Vagina (tissue), 2 donors: ENCODE results near the gene FHIT.

Source experiments
- POLR2A ChIP-seq, 2 donors: fragments of 450-650 bp; IDR thresholded peaks; one replicate each; pipeline ENCODE4 v1.6.1; 2017; ENCODE audit warnings: antibody characterized with exemption in 2 of 2, mild to moderate bottlenecking in 2 of 2, moderate library complexity in 2 of 2
- POLR2AphosphoS5 ChIP-seq, 2 donors: sonication (generic); formaldehyde crosslinking; IDR thresholded peaks; one replicate each; pipeline ENCODE4 v1.9.0; 2017; ENCODE audit warnings: antibody characterized with exemption in 2 of 2, mild to moderate bottlenecking in 2 of 2, low read depth in 1 of 2; ENCODE audit not compliant: insufficient read depth in 1 of 2
- TF ChIP-seq, protein P1 (sequence below), 3 experiments: fragments of 450-650 bp in 2 of 3; fragments of 200-600 bp in 1 of 3; sonication (generic) in 1 of 3; IDR thresholded peaks; one replicate each; pipeline ENCODE4 v1.5.1; 2017 to 2019; ENCODE audit warnings: antibody characterized with exemption in 3 of 3, mild to moderate bottlenecking in 2 of 3, moderate library complexity in 2 of 3

DNA sequence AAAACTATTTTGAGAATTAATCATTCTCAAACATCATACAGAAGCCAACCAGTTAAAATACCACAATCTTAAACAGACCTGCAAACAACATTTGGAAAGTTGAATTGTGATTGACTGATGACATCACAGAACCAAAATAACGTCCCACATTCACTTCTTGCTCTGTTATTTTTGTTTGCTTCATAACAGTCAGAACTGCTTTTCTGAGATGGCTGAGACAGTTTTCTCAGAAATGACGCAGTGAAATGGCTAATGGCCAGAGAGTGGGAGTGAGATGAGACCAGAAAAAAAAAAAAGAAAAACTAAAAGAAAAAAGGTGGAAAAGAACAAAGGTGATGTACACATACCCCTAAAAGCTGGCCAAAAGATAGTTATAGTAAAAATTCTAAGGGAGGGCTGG is 1061.2 kb downstream of the FHIT start:
- TF ChIP-seq, protein P1, sequence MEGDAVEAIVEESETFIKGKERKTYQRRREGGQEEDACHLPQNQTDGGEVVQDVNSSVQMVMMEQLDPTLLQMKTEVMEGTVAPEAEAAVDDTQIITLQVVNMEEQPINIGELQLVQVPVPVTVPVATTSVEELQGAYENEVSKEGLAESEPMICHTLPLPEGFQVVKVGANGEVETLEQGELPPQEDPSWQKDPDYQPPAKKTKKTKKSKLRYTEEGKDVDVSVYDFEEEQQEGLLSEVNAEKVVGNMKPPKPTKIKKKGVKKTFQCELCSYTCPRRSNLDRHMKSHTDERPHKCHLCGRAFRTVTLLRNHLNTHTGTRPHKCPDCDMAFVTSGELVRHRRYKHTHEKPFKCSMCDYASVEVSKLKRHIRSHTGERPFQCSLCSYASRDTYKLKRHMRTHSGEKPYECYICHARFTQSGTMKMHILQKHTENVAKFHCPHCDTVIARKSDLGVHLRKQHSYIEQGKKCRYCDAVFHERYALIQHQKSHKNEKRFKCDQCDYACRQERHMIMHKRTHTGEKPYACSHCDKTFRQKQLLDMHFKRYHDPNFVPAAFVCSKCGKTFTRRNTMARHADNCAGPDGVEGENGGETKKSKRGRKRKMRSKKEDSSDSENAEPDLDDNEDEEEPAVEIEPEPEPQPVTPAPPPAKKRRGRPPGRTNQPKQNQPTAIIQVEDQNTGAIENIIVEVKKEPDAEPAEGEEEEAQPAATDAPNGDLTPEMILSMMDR (IDR thresholded peaks at IDR 0.05), result no peak
- no peak for TF ChIP-seq POLR2AphosphoS5 (IDR thresholded peaks at IDR 0.05; ENCODE audit: insufficient read depth in 1 of 2, low read depth in 1 of 2)
- TF ChIP-seq POLR2A (IDR thresholded peaks at IDR 0.05), result no peak
